ENCODE measurements around the gene PARK7. TPM values are rescaled to one million over a fixed set of nuclear protein-coding genes. Genes with fewer than 3 reads are reported as not detected.
A peak's percentile ranks its signal among the peaks of the same experiment; 100 is the strongest.

PARK7 gene
- polyA plus RNA-seq, 1 donor = 305 TPM

GRCh38 chr1:8023287-8023994, 61.9 kb downstream of the PARK7 start:
- DNase-seq = no peak

DNA sequence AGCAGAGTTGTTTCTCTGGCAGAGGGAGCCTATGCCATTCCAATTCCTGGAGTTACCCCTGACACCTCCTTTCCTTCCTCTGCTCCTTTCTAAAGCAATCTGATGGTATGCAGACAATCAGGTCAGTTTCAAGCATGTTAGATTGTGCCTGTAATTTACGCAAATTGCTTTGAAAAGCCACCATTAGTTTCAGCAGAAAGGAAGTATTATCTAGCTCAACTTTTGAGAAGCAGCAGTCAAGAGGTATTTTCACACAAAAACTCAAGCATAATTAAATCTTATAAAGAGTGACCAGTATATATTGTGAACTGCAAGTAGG, 62.4 kb downstream of the PARK7 start:
- DNase-seq = no peak

DNA sequence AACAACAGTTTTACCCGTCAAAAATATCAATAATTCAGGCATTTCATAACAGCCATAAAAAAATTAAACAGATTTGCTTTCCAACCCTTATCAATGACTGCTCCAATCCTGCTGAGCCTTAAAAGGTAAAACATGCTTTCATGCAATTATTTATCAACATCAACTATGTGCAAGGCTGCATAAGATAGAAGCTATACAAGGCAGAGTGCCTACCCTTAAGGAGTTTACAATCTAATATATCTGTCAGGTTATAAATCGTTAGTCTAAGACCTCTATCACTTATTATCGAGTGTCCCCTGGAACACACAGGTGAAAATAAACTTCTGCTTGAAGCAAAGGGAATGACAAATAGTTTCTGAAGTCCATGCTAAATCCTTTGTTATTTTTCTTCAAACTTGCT, 62.8 kb downstream of the PARK7 start:
- DNase-seq = no peak

GRCh38 chr1:8025061-8025670, 63.7 kb downstream of the PARK7 start:
- DNase-seq = no peak

- no peak for DNase-seq
These were observed 64.2 kb downstream of the PARK7 start for GRCh38 chr1:8025671-8026144.

GRCh38 chr1:8026153-8026975, 64.9 kb downstream of the PARK7 start, which contains the start of gene ERRFI1:
ERRFI1 (minus strand) TSS chr1:8026309; CDS start chr1:8015619, 10,690 bp downstream.
- DNase-seq = peak; percentile 93

DNA sequence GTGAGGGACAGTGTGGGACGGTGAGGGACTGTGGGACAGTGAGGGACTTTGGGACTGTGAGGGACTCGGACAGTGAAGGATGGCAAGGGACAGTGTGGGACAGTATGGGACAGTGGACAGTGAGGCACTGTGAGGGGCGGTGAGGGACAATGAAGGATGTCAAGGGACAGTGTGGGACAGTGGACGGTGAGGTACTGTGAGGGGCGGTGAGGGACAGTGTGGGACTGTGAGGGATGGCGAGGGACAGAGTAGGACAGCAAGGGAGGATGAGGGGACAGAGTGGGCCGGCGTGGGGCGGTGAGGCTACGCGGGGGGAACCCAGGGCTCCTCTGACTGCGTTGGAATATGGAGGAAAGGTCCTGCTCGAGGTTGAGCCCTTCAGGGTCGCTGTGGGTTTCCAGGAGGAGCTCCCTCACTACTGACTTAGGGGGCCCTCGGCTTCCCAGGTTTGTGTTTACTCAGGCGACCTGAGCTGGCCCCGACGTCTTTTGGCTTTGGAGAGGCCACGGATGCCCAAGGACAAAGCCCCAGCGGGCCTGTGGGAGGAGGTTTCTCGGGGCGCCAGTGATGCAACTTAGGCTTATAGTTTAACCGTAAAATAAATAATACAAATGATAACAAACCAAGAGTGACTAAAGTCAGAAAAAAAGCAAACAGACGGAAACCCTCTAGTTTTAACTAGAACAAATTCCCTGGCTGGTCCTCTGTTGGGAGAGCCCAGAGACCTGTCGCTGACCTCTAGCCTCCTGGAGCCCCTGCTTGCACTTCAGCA, 65.7 kb downstream of the PARK7 start:
- no peak for DNase-seq

GRCh38 chr1:8027748-8028570, 66.4 kb downstream of the PARK7 start:
- DNase-seq = no peak

DNA sequence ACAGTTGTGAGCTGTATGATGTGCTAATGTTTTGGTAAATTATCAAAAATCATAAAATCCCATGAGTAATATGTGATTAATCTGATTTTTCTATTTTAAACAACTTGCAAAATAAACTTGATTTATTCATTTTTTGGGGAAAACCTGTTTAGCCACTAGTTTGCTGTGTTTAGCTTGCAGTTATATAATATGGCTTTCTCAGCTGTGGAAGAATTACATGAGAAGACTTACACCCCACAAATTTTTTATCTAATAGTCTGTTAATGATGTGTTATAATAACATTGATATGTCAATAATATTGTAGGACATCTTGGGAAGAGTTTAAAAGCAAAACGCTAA, 67.0 kb downstream of the PARK7 start:
- DNase-seq = no peak

DNA sequence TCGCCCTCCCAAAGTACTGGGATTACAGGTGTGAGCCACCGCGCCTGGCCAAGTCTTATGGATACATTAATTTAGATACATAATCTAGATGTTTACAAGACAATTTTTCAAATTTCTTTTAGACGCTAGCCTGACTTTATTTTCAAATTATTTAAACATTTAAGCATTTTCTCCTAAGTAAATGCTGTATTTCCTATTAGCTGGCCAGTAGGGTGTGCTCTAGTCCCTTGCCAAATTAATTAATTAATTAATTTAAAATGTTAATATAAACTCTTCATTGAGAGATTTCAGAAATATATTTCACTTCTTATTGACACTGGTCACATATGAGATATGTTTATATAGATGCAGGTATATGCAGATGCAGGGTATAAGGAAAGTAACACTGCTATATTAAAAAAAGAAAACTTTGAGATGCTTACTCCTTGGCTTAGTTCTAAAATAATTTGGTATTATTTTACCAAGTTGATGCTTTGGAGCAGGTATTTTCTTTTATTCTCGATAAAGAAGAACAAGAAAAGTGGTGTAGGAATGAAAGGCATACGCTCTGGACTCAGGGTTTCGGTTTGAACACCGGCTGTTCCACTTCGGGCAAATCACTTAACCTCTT, 69.8 kb downstream of the PARK7 start:
- DNase-seq = no peak

- no peak for DNase-seq
These were observed 70.9 kb downstream of the PARK7 start for GRCh38 chr1:8032366-8032910.

- no peak for DNase-seq
These were observed 71.8 kb downstream of the PARK7 start for GRCh38 chr1:8033322-8033721.

Other genes starting within 250 kb of the PARK7 start
- 107 TPM for gene VAMP3, start 190.4 kb upstream of the PARK7 start, polyA plus RNA-seq (ENCODE audit: insufficient read length)
- gene PER3, start 177.4 kb upstream of the PARK7 start, polyA plus RNA-seq (ENCODE audit: insufficient read length) = 18.9 TPM
- not detected for gene UTS2, start 108.6 kb upstream of the PARK7 start, polyA plus RNA-seq (ENCODE audit: insufficient read length)
- 0.13 TPM for gene TNFRSF9, start 20.9 kb upstream of the PARK7 start, polyA plus RNA-seq (ENCODE audit: insufficient read length)
- gene ERRFI1, start 64.6 kb downstream of the PARK7 start, polyA plus RNA-seq (ENCODE audit: insufficient read length) = 23.5 TPM